C4-2B (cell line): Measurements from ENCODE around the gene CPB2.

ENCODE experiments used
- ZFX ChIP-seq: fragments of 450-650 bp; IDR thresholded peaks from 2 replicates; pipeline ENCODE4 v1.6.1; 2017
- TF ChIP-seq, protein P1 (sequence below): fragments of 450-650 bp; conservative IDR thresholded peaks from 2 replicates; pipeline ENCODE4 v1.5.1; 2017; ENCODE audit warnings: mild to moderate bottlenecking

DNA sequence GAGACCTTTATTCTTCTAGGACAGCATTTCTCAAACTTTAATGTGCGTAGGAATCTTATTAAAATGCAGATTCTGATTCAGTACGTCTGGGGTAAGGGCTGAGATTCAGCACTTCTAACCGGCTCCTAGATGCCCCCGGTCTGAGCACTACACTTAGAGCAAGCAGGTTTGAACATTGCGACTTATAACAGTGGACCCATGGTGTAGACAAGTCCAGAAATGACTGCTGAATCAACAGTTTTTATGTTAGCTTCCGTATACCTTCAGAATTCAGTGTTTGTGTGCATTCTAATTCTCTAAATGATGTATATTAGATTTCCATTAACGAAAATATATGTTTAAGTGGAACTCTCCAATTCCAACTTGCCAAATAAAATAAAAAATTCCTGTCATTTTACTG lies 17.5 kb upstream of the CPB2 start:
- TF ChIP-seq, protein P1, sequence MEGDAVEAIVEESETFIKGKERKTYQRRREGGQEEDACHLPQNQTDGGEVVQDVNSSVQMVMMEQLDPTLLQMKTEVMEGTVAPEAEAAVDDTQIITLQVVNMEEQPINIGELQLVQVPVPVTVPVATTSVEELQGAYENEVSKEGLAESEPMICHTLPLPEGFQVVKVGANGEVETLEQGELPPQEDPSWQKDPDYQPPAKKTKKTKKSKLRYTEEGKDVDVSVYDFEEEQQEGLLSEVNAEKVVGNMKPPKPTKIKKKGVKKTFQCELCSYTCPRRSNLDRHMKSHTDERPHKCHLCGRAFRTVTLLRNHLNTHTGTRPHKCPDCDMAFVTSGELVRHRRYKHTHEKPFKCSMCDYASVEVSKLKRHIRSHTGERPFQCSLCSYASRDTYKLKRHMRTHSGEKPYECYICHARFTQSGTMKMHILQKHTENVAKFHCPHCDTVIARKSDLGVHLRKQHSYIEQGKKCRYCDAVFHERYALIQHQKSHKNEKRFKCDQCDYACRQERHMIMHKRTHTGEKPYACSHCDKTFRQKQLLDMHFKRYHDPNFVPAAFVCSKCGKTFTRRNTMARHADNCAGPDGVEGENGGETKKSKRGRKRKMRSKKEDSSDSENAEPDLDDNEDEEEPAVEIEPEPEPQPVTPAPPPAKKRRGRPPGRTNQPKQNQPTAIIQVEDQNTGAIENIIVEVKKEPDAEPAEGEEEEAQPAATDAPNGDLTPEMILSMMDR: no peak
- no peak for TF ChIP-seq ZFX
